ENCODE data around the gene CNTN2. TPM values are rescaled to one million over a fixed set of nuclear protein-coding genes. Genes with fewer than 3 reads are reported as not detected.

The CNTN2 gene, protein sequence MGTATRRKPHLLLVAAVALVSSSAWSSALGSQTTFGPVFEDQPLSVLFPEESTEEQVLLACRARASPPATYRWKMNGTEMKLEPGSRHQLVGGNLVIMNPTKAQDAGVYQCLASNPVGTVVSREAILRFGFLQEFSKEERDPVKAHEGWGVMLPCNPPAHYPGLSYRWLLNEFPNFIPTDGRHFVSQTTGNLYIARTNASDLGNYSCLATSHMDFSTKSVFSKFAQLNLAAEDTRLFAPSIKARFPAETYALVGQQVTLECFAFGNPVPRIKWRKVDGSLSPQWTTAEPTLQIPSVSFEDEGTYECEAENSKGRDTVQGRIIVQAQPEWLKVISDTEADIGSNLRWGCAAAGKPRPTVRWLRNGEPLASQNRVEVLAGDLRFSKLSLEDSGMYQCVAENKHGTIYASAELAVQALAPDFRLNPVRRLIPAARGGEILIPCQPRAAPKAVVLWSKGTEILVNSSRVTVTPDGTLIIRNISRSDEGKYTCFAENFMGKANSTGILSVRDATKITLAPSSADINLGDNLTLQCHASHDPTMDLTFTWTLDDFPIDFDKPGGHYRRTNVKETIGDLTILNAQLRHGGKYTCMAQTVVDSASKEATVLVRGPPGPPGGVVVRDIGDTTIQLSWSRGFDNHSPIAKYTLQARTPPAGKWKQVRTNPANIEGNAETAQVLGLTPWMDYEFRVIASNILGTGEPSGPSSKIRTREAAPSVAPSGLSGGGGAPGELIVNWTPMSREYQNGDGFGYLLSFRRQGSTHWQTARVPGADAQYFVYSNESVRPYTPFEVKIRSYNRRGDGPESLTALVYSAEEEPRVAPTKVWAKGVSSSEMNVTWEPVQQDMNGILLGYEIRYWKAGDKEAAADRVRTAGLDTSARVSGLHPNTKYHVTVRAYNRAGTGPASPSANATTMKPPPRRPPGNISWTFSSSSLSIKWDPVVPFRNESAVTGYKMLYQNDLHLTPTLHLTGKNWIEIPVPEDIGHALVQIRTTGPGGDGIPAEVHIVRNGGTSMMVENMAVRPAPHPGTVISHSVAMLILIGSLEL
- total RNA-seq: not detected in 2 replicates

DNA sequence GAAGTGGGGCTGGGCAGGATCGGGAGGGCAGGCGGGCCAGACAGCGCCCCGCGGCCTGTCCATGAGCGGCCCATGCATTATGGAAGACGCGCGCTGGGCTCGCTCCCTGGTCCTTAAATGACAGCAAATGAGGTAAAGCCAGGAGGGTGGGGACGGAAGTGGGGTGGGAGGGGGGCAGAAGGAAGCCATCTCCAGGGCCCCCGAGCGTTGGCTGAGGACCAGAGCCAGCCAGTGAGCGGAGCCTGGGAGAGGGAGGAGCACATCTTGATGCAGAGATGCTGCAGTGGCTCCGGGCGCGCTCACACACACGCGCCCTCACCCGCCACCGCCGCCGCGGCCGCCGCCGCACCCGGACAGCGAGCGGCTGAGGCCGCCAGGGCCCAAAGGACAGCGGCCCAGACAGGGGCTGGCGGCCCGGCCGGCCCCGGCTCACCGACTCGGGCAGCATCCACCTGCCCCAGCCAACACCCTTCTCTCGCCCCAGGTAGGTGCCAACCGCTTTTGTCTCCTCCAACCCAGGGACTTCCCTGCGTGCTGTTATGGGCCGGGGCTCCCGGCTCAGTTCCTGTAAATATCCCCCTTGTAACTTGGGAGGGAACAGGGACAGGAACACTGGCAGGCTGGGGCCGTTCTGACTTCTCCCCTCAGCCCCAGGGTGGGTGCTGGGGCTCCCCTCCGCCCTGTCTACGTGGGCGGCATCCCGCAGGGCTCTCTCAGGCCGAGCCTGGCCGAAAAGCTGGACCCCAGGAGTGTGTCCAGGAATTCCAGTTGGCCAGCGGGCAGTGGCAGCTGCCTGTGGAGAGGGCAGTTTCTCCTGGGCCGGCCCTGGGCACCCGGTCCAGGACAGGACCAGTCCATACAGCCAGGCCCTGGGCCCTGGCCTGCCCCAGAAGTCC lies at the start of gene CNTN2:
Gene CNTN2, plus strand, starts transcription at position 302 of the 896 bp plus-strand sequence. CDS start 9,974 bp downstream, outside the sequence.

DNA sequence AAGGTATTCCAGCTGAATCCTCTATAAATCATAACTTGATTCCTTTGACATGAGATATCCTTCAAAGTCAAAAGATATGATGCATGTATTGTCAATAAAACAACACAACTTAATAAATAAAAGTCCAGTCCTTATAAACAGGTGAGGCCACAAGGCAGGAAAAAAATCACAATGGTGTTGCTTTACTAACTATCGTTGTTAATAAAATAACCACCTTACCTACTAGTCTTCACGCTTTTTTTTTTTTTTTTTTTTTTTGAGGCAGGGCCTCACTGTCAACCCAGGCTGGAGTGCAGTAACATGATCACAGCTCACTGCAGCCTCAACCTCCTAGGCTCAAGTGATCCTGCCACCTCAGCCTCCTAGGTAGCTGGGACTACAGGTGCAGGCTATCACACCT lies 41.3 kb downstream of the CNTN2 start, which contains the start of gene TMEM81:
Gene TMEM81, minus strand, starts transcription at position 101 of the 400 bp plus-strand sequence. CDS start 140 bp downstream, outside the sequence.

DNA sequence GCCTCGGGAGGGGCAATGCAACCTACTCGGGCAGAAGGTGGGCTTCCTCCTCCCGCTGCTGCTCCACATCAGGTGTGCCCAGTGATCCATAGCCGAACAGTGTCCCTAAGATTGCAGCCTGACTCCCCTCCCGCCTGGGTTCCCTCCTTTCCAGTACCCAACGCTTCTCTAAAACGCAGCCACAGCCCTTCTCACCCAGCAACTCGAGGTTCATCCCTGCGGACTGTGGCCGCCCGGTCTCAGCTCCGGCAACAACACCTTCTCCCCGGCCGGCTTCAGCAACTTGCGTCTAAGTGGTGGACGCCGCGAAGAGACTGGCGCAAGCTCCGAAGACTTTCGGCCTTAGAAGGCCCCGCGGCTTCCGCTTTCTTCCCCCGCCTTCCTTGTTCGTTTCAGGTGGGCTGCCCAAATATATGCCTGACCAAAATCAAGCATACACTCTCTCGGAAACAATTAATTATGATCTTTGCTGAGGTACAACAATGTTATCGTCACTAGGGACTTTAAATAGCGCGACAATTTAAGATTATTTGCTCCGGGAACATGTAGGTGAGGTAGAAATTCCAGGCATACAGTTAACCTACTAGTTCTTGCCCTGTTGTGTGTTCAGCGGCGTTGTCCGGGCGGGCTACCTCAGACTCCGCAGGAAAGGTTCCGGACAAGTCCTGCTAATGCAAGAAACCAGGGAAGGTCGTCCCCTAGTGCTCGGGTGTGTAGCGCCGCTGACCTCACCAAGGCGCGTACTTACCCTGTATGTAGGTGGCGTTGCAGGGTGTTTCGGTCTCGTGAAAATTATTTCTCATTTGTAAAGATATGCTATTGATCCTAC lies 78.9 kb downstream of the CNTN2 start, which contains the start of gene RBBP5:
Gene RBBP5, minus strand, starts transcription at position 319 of the 829 bp plus-strand sequence. Its CDS starts 105 bp downstream, at position 214.

Other genes starting within 250 kb of the CNTN2 start
- 42.0 and 47.6 TPM in 2 replicates for gene NFASC, start 172.3 kb upstream of the CNTN2 start, total RNA-seq
- gene TMEM81, start 41.2 kb downstream of the CNTN2 start, total RNA-seq: 1.7 and 1.9 TPM in 2 replicates
- 15.7 and 19.1 TPM in 2 replicates for gene RBBP5, start 78.8 kb downstream of the CNTN2 start, total RNA-seq
- 19.0 and 21.9 TPM in 2 replicates for gene DSTYK, start 168.5 kb downstream of the CNTN2 start, total RNA-seq
- 2.7 and 3.3 TPM in 2 replicates for gene TMCC2, start 184.7 kb downstream of the CNTN2 start, total RNA-seq